Glomerular endothelial cell (primary cell): Measurements from ENCODE around the gene TBC1D22B. TPM values are rescaled to one million over a fixed set of nuclear protein-coding genes. Genes with fewer than 3 reads are reported as not detected.

Experiments
- DNase-seq: peaks from one replicate; pipeline ENCODE4 v3.0.0-alpha.2; 2011; ENCODE audit warnings: low read depth, low spot score; ENCODE audit errors: extremely low read depth
- total RNA-seq: library from RNA; depleted of rRNA; stranded (reverse); fragments of >200 nt; gene quantifications from 2 replicates; pipeline ENCODE4 v1.2.3, GENCODE V29; 2015

TBC1D22B gene
- total RNA-seq, 1 donor from 2014 or later, result 16.7 TPM

DNA sequence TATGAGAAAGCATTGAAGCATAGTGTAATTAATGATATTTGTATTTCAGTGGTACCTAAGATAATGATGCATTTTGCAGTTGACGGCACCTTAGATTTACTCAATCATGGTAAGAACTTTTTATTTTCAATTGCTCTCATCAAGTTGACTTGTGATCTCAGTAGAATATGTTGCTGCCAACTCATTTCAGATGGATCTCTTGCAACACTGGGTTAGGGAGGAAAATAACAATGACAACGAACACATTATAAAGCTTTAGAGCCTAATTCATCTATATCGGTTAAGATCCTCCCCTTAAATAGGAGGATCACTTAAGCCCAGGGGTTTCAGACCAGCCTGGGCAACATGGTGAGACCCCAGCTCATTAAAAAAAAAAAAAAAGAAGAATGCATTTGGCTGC lies 18.0 kb upstream of the TBC1D22B start:
- DNase-seq, result no peak

- peak; percentile 99 for DNase-seq
Observed at GRCh38 chr6:37239950-37240713, 17.4 kb upstream of the TBC1D22B start.

GRCh38 chr6:37241131-37241530 lies 16.4 kb upstream of the TBC1D22B start:
- DNase-seq, result no peak

- no peak for DNase-seq
Observed at GRCh38 chr6:37241775-37242428, 15.7 kb upstream of the TBC1D22B start.

- no peak for DNase-seq
Observed at GRCh38 chr6:37242429-37243052, 15.0 kb upstream of the TBC1D22B start.

DNA sequence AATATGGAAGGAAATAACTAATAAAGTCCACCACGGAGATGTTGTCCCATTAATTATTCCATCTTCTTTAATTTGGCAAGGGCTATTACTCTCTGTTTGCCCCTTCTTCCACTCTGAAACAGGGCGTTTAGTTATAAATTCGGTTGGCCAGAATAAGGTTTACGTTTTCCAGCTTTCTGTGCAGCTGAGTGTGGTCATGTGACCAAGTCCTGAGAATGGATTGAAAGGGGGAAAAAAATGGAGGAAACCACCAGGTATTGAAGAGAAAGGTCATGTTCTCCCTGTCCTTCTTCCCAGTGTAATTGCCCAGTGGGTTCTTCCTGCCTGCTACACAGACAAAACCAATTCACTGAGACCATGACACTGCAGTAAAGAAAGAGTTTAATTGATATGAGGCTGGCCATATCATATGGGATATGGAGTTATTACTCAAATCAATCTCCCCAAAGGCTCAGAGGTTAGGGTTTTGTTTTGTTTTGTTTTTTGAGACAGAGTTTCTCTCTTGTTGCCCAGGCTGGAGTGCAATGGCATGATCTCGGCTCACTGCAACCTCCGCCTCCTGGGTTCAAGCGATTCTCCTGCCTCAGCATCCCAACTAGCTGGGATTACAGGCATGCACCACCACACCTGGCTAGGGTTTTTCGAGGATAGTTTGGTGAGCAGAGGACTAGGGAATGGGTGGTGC lies 14.3 kb upstream of the TBC1D22B start:
- DNase-seq, result no peak

DNA sequence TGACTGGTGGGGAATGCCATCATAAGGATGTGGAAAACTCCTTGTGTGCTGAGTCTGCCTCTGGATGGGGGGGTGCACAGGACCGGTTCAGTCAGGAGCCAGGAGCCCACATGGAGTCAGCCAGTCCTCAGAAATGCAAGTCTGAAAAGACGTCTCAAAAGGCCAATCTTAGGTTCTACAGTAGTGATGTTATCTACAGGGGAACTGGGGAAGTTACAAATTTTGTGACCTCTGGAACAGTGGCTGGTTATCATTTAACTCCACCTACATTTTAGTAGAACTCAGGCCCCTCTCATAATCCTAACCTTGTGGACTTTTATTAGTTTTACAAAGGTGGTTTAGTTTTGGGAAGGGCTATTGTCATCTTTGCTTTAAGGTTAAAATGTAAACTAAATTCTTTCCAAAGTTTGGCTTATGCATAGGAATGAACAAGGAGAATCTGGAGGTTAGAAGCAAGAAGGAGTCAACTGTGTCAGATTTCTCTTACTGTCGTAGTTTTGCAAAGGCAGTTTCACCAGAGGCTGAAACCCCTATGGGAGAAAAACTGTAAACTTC lies 13.7 kb upstream of the TBC1D22B start:
- no peak for DNase-seq

GRCh38 chr6:37244430-37245310 lies 12.9 kb upstream of the TBC1D22B start:
- peak; percentile 100 for DNase-seq

DNA sequence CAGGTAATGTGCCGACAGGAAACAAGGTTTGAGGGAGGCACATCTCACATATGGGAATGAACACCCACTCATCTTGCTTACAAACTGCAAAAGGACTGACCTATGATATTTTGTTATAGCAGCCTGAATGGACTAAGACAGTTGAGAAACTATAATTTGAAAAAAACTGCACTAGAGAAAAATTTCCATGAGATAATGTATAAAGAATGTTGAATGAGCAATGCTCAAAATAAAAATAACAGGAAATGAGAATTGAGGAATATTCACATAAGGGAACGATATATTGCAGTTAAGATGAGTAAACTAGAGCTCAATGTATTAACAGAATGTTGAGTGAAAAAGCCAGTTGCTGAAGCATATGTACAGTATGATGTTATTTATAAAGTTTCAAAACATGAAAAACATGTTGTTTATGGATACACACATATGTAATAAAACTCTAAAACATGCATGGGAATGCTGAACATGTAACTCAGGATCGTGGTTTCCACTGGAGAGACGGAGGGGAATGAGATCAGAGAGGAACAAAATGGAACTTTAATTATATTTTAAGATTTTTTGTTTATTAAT lies 6.3 kb upstream of the TBC1D22B start:
- no peak for DNase-seq

- no peak for DNase-seq
Observed at GRCh38 chr6:37253486-37254007, 4.0 kb upstream of the TBC1D22B start.

DNA sequence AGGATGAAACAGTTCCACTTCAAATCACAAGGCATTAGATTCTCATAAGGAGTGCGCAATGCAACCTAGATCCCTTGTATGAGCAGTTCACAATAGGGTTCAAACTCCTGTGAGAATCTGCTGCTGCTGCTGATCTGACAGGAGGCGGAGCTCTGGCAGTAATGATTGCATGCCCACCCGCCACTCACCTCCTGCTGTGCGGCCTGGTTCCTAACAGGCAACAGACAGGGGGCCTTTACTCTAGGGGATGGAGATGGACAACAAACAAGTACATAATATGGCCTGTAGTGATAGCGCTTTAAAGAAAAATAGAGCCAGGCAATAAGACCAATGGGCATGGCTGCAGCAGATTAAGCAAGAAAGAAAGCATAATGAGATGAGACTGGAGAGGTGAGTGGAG lies 2.7 kb upstream of the TBC1D22B start:
- DNase-seq, result no peak

DNA sequence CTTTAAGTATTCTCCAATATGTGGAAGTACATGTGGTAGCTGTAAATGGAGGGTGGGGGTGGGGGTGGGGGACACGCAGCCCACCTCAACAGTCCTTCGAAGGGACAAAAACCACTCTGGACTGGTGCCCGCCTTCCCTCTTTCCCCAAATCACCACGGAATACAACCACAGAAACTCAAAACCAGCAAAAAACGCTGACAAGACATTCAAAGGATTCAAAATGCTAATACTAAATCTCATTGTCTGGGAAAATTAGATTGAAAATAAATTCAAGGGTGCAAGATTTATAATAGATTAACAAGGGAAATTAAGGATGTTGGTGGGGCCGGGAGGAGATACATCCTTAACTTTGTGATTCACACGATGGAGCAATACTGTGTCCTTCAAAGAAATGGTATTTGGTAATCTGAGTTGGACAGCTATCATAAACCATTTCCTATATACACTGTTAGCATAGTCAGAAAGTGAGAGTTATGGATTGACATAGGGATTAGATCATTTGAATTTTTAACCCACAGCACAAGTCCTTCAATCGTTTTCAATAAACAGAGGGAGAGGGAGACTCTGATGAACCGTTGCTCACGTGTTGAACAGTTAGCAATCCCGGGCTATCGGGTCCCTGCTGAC lies 766 bp upstream of the TBC1D22B start:
- no peak for DNase-seq

GRCh38 chr6:37257320-37257633 lies 295 bp upstream of the TBC1D22B start:
- no peak for DNase-seq

GRCh38 chr6:37258405-37259105 lies 983 bp downstream of the TBC1D22B start:
- DNase-seq, result no peak

- no peak for DNase-seq
Observed at GRCh38 chr6:37259191-37259590, 1.6 kb downstream of the TBC1D22B start.

DNA sequence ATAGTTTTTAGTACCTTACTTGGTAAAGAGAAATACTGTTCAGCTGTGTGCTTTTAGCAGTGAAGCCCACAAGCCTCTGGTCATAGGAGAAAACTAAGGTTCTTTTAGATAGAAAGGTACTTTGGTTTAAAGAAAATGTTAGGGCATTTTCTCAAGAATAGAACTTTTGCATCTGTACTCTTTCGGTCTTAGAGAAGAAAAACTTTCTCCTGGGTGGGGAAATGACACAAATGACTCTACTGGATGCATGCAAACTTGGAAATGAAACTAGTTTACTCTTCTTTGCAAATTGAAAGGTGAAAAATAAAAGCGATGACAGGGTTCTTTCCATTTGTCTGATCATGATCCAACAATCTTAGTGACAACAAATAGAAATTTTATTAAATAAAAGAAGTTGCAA lies 2.5 kb downstream of the TBC1D22B start:
- DNase-seq, result no peak

DNA sequence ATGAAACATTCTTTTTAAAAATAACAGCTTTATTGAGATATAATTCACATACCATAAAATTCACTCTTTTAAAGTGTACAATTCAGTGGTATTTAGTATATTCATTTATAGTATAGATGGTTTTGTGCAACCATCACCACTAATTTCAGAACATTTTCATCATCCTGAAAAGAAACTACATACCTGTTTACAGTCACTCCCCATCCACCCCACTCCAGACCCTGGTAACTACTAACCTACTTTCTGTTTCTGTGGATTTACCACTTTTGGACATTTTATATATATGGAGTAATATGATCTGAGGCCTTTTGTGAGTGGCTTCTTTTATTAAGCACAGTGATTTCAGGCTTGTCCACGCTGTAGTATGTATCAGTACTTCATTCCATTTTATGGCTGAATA lies 2.9 kb downstream of the TBC1D22B start:
- no peak for DNase-seq

DNA sequence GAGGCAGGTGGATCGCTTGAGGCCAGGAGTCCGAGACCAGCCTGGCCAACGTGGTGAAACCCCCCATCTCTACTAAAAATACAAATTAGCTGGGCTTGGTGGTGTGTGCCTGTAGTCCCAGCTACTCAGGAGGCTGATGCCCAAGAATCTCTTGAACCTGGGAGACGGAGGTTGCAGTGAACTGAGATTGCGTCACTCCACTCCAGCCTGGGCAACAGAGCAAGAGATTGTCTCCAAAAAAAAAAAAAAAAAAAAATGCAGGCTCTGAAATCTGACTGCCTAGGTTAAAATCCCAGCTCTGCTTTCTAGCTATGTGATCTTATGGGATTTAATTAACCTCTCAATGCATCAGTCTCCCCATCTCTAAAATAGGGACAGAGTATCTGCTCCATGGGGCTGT lies 3.6 kb downstream of the TBC1D22B start:
- no peak for DNase-seq
